Activated CD8-positive, alpha-beta memory T cell treated with anti-CD3 and anti-CD28 coated beads for 24 hours (primary cell): Measurements from ENCODE around the gene SLC44A4.
A peak's percentile ranks its signal among the peaks of the same experiment; 100 is the strongest.
"Not testable (repeated sequence)": the region's sequence is repeated elsewhere in the genome, so short reads cannot be mapped to it uniquely, and the experiment has no call there.

Experiments used
- DNase-seq: peaks from one replicate; pipeline ENCODE4 v3.0.0-alpha.2; 2020

Gene SLC44A4

GRCh38 chr6:31878726-31879125 lies at the start of gene SLC44A4:
SLC44A4 (minus strand) TSS chr6:31878997; CDS start chr6:31878980, 17 bp downstream.
- no peak for DNase-seq

DNA sequence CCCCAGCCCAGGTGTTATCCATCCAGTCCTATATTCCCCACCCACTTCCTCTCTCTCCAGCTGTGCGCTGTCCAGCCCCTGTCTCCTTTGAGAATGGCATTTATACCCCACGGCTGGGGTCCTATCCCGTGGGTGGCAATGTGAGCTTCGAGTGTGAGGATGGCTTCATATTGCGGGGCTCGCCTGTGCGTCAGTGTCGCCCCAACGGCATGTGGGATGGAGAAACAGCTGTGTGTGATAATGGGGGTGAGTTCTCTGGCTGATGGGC lies 49.8 kb upstream of the SLC44A4 start:
- no peak for DNase-seq

DNA sequence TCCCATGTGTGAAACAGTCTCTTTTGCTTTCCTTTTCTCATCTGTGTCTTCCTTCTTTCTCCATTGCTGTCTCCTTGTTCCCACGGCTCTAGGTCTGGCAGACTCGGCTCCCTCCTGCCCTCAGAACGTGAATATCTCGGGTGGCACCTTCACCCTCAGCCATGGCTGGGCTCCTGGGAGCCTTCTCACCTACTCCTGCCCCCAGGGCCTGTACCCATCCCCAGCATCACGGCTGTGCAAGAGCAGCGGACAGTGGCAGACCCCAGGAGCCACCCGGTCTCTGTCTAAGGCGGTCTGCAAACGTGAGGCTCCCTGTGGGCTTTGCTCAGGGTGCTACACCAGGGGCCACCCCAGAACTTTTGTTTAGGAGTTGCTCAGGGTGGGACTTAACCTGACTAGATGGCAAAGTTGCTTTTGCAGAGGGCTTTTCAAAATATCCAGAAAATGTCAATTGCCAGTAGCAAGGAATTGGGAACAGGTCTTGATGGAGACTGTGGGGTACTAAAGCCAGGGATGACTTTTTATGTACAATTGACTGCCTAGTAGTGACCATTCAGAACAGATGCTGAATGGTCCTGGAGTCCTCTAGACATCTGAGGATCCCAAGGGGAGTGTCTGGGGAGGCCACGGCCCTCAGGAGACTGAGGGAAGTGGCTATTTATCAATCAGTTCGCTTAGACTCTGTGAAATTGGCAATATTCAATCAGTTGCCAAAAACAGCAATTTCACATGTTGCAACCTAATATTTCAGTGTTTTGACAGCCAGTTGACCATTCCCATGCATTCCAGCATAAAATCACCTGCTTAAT lies 49.3 kb upstream of the SLC44A4 start:
- no peak for DNase-seq

DNA sequence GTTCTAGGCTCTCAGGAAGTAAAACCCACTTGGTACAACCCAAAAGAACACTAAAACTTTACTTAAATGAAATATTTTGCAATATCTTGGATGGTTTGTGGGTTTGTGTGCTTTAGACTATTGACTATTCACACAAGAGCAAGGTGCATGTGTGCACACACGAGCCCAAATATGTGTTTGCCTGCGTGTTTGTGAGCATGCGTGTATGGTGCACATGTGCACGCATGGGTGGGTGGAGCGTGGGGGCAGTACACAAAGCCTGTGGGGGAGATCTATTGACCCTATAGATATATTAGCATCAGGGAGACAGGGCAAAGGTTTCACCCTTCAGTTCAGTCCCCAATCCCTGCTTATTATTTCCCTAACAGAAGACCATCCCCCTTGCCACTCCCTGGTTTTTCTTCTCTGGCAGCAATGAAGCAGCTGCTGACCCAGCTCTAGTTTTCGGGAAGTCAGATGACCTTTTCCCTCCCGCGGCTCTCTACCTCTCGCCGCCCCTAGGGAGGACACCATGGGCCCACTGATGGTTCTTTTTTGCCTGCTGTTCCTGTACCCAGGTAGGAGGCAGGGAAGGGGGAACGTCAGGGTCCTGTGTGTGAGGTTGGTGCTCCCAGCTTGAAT lies 48.6 kb upstream of the SLC44A4 start, which contains the start of gene C2:
TSS of gene C2 (plus strand) at position 476 of the 621 bp plus-strand sequence. CDS start at position 512, 36 bp downstream.
- no peak for DNase-seq

GRCh38 chr6:31922942-31923341 lies 44.1 kb upstream of the SLC44A4 start:
- DNase-seq, result no peak

- no peak for DNase-seq
These were observed 42.0 kb upstream of the SLC44A4 start for GRCh38 chr6:31920811-31921210.

GRCh38 chr6:31919624-31920303 lies 41.0 kb upstream of the SLC44A4 start:
- DNase-seq, result no peak

GRCh38 chr6:31918069-31918720 lies 39.4 kb upstream of the SLC44A4 start:
- no peak for DNase-seq

DNA sequence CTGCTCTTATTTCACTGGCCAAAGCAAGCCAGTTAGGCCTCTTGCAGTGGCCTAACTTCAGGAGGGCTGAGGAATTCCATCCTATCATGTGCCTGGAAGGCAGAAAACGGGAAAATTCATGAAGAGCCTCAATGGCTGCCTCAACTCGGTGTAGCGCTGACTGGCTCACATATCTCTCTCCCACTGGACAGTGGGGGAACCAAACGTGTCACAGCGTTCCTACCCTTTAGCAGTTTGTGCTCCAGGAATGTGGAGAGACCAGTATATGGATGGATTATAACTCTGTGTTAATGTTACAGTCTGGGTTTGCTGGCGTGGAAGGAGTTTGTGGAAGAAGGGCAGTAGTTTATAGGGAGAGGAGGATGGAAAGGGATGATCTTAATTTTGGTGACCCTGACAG lies 37.0 kb upstream of the SLC44A4 start:
- DNase-seq, result no peak

GRCh38 chr6:31915351-31915750 lies 36.6 kb upstream of the SLC44A4 start:
- no peak for DNase-seq

GRCh38 chr6:31911826-31912585 lies 33.2 kb upstream of the SLC44A4 start:
- no peak for DNase-seq

DNA sequence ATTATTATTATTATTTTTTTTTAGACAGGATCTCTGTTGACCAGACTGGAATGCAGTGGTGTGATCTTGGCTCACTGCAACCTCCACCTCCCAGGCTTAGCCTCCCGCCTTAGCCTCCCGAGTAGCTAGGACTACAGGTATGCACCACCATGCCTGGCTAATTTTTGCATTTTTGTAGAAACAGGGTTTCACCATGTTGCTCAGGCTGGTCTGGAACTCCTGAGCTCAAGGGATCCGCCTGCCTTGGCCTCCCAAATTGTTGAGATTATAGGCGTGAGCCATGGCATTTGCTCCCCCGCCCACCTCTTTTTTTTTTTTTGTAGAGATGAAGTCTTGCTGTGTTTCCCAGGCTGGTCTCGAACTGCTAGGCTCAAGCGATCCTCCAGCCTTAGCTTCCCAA lies 30.5 kb upstream of the SLC44A4 start:
- DNase-seq, result not testable (repeated sequence)

DNA sequence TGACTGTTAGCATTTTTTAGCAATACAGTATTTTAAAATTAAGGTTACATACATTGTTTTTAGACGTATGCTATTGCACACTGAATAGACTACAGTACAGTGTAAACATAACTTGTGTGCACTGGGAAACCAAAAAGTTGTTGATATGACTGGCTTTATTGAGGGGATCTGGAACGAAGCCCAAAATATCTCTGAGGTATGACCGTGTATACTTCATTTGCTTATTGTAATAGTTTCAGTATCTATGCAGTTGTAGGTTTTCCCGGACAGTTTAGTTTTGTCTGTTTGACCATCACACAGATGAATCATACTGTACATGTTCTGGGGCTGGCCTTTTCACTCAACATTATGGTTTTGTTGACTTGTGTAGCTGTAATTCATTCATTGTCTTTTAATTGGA lies 30.0 kb upstream of the SLC44A4 start:
- no peak for DNase-seq

GRCh38 chr6:31908255-31908654 lies 29.5 kb upstream of the SLC44A4 start:
- not testable (repeated sequence) for DNase-seq

DNA sequence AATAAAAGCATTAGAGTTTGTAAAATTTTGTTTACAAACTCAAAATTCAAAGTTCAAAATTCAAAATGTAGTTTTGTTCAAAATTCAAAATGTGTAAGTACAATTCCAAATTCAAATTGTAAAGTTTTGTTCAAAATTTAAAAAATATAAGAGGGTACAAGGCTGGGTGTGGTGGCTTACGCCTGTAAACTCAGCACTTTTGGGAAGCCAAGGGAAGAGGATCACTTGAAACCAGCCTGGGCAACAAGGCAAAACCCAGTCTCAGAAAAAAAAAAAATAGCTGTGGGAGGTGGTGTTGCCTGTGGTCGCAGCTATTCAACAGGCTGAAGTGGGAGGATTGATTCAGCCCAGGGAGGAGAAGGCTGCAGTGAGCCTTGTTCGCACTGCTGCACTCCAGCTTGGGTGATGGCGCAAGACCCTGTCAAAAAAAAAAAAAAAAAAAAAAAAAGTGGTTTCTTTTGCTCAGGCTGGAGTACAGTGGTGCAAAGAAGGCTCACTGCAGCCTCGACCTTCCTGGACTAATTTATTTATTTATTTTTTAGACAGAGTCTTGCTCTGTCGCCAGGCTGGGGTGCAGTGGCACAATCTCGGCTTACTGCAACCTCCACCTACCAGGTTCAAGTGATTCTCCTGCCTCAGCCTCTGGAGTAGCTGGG lies 28.5 kb upstream of the SLC44A4 start:
- no peak for DNase-seq

- DNase-seq, result not testable (repeated sequence)
These were observed 27.9 kb upstream of the SLC44A4 start for GRCh38 chr6:31906727-31907126.

- DNase-seq, result no peak
These were observed 27.3 kb upstream of the SLC44A4 start for GRCh38 chr6:31906122-31906521.

DNA sequence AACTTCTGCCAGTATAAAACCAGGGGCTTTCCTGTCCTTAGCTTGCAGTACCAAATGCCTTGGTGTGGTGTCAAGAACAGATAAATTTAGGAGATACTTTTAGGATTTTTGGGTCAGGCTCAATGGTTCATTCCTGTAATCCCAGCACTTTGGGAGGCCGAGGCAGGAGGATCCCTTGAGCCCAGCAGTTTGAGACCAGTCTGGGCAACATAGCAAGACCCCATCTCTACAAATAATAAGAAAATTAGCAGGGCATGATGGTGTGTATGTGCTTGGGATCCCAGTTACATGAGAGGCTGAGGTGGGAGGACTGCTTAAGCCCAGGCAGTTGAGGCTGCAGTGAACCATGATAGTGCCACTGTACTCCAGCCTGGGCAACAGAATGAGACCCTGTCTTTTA lies 26.2 kb upstream of the SLC44A4 start:
- no peak for DNase-seq

- no peak for DNase-seq
These were observed 25.2 kb upstream of the SLC44A4 start for GRCh38 chr6:31903957-31904356.

GRCh38 chr6:31901953-31902643 lies 23.3 kb upstream of the SLC44A4 start, which contains the start of gene ZBTB12:
ZBTB12 (minus strand) TSS chr6:31902086; CDS start chr6:31901305, 781 bp downstream.
- DNase-seq, result peak; percentile 94

GRCh38 chr6:31901415-31901952 lies 22.7 kb upstream of the SLC44A4 start:
- no peak for DNase-seq
